ENCODE results near the gene TNFAIP8L3. TPM values are rescaled to one million over a fixed set of nuclear protein-coding genes. Genes with fewer than 3 reads are reported as not detected.

The TNFAIP8L3 gene
- total and polyA plus RNA-seq, 9 of the 15 experiments (the other 6 are each of a cell fraction or from before 2014, with no cell fraction given) = 0.13 TPM; not detected in 8

GRCh38 chr15:51129535-51130188, 35.0 kb upstream of the TNFAIP8L3 start:
- Histone ChIP-seq H3K4me2 (ENCODE audit: insufficient read depth, low read length) (no peak overlapping the region), H3K36me3 (ENCODE audit: control insufficient read depth, insufficient read depth, low read length) (no peaks in the 10 kb centered on the region), H4K20me1 (replicated peaks; ENCODE audit: control insufficient read depth, insufficient read depth, low read length) (peaks cover 10% of the 10 kb centered on the region), H2AFZ (ENCODE audit: low read depth, low read length) (no peak overlapping the region), H3K27ac (ENCODE audit: extremely low read depth, low read depth, low read length) (no peak overlapping the region), H3K4me1 (replicated peaks in 1 of 2; ENCODE audit: control insufficient read depth in 2 of 2, insufficient read depth in 2 of 2, low read length in 2 of 2) (peaks cover 0 to 3% of the 10 kb centered on the region in 2 experiments; a peak in 1 of 5 replicates), H3K9ac (ENCODE audit: insufficient read depth in 1 of 2, low read depth in 2 of 2, low read length in 2 of 2) (no peak overlapping the region), H3K9me1 (ENCODE audit: control insufficient read depth, insufficient read depth, low read length) (no peaks in the 10 kb centered on the region), H3K9me3 (replicated peaks; ENCODE audit: control insufficient read depth, insufficient read depth, low read depth, low read length) (no peaks in the 10 kb centered on the region), H3K79me2 (ENCODE audit: control insufficient read depth, insufficient read depth, low read length) (no peaks in the 10 kb centered on the region), H3K27me3 (ENCODE audit: control insufficient read depth in 2 of 2, insufficient read depth in 2 of 2, low read length in 2 of 2) (no peaks in the 10 kb centered on the region), H3K4me3 (no peak overlapping the region)
- TF ChIP-seq RBM14 (IDR thresholded peaks at IDR 0.05; ENCODE audit: borderline replicate concordance, insufficient read depth, low read depth, low read length) (no peak), ZNF785 (CRISPR knock-in tag; IDR thresholded peaks at IDR 0.05) (no peak), ZNF445 (CRISPR knock-in tag; IDR thresholded peaks at IDR 0.05; ENCODE audit: low read depth) (no peak), ZBTB49 (CRISPR knock-in tag; IDR thresholded peaks at IDR 0.05; ENCODE audit: borderline replicate concordance) (no peak), ZNF133 (CRISPR knock-in tag; IDR thresholded peaks at IDR 0.05) (no peak), PML (IDR thresholded peaks at IDR 0.05; ENCODE audit: low read length) (no peak), FOXA1 (IDR thresholded peaks at IDR 0.05; ENCODE audit: borderline replicate concordance) (no peak), SNRNP70 (optimal IDR thresholded peaks at IDR 0.05; ENCODE audit: low read depth, low read length) (no peak), HES1 (IDR thresholded peaks at IDR 0.05; ENCODE audit: low read depth) (no peak), ETV1 (tag; conservative IDR thresholded peaks at IDR 0.05; ENCODE audit: low read depth) (no peak), MEF2D (tag; conservative IDR thresholded peaks at IDR 0.05; ENCODE audit: low read depth) (no peak), EWSR1 (IDR thresholded peaks at IDR 0.05; ENCODE audit: borderline replicate concordance, low read depth, partially characterized antibody) (no peak), HMGN3 (IDR thresholded peaks at IDR 0.05; ENCODE audit: borderline replicate concordance, extremely low read depth, insufficient read length, low read depth, low read length) (no peak), ZNF79 (CRISPR knock-in tag; IDR thresholded peaks at IDR 0.05; ENCODE audit: low read depth) (no peak), HIVEP1 (CRISPR knock-in tag; IDR thresholded peaks at IDR 0.05) (no peak), ELF2 (CRISPR knock-in tag; IDR thresholded peaks at IDR 0.05) (no peak), TEAD4 (IDR thresholded peaks at IDR 0.05; ENCODE audit: low read length) (no peak), TEAD4 (CRISPR knock-in tag; IDR thresholded peaks at IDR 0.05; ENCODE audit: borderline replicate concordance) (no peak), ETS2 (tag; IDR thresholded peaks at IDR 0.05; ENCODE audit: borderline replicate concordance, poor library complexity, severe bottlenecking) (no peak)
- ATAC-seq = no peak
- in situ Hi-C loops (cut with MboI) = no loop called here
- ChIA-PET POLR2A (interaction anchor here (0.6 to 0.7 kb wide), 3 partner anchors 17 to 193 kb away, joined by 3 read pairs; no protein-coding TSS in a partner anchor), CTCF (ENCODE audit: low intra/inter-chr PET ratio) (no interaction called here)
- WGBS (ENCODE audit: insufficient coverage, low coverage, missing lambda C conversion rate) = 19% methylated on average over 5 of the region's 5 CpGs
- FAIRE-seq = no peak
- intact Hi-C loops (cut with micrococcal nuclease) = no loop called here
- BruUV-seq (replicated peaks) = no TSS peak
- no peak for DNase-seq (ENCODE audit: extremely low read depth in 1 of 4, low spot score in 3 of 4)

All from K562 (cell line).